ENCODE data around the gene MYO3B. TPM values are rescaled to one million over a fixed set of nuclear protein-coding genes. Genes with fewer than 3 reads are reported as not detected.

The MYO3B gene
- total RNA-seq, 4 donors from 2014 or later, result 6.0 to 7.4 (median 7.2) TPM

- WGBS, 2 donors, result 88 to 93% methylated on average over 1 of the region's 1 CpG
- DNase-seq, result no peak
- Histone ChIP-seq H3K27me3 (no peaks in the 10 kb centered on the region), H3K4me1 (peaks cover 0 to 2% of the 10 kb centered on the region in 2 donors), H3K27ac (no peak overlapping the region), H3K9me3 (no peaks in the 10 kb centered on the region), H3K4me3 (replicated peaks in 1 of 3) (no peak overlapping the region), H3K36me3 (no peaks in the 10 kb centered on the region)
- intact Hi-C loops (cut with DNase I), result no loop called here
- TF ChIP-seq POLR2A (IDR thresholded peaks at IDR 0.05) (no peak), CTCF (IDR thresholded peaks at IDR 0.05) (no peak)
Observed at GRCh38 chr2:170573671-170574070, 395.7 kb downstream of the MYO3B start.

GRCh38 chr2:170576296-170576695, 398.3 kb downstream of the MYO3B start:
- Histone ChIP-seq H3K36me3 (no peaks in the 10 kb centered on the region), H3K4me3 (replicated peaks in 1 of 3) (no peak overlapping the region), H3K27ac (no peak overlapping the region), H3K9me3 (no peaks in the 10 kb centered on the region), H3K4me1 (no peaks in the 10 kb centered on the region), H3K27me3 (no peaks in the 10 kb centered on the region)
- TF ChIP-seq POLR2A (IDR thresholded peaks at IDR 0.05), result no peak
- TF ChIP-seq CTCF (IDR thresholded peaks at IDR 0.05), result no peak
- no peak for DNase-seq
- WGBS, 2 donors, result 83 to 87% methylated on average over 7 of the region's 7 CpGs
- intact Hi-C loops (cut with DNase I), result no loop called here

- Histone ChIP-seq H3K27me3 (no peaks in the 10 kb centered on the region), H3K27ac (no peak overlapping the region), H3K4me1 (no peaks in the 10 kb centered on the region), H3K9me3 (no peaks in the 10 kb centered on the region), H3K36me3 (no peaks in the 10 kb centered on the region), H3K4me3 (replicated peaks in 1 of 3) (no peak overlapping the region)
- no peak for DNase-seq
- no peak for TF ChIP-seq CTCF (IDR thresholded peaks at IDR 0.05)
- no peak for TF ChIP-seq POLR2A (IDR thresholded peaks at IDR 0.05)
- intact Hi-C loops (cut with DNase I), result no loop called here
- 93 to 96% methylated on average over 3 of the region's 3 CpGs for WGBS, 2 donors
Observed at GRCh38 chr2:170577356-170577755, 399.4 kb downstream of the MYO3B start.

GRCh38 chr2:170578606-170579005, 400.7 kb downstream of the MYO3B start:
- no peak overlapping the region for H3K27ac ChIP-seq
- no peaks in the 10 kb centered on the region for H3K4me1 ChIP-seq
- H3K36me3 ChIP-seq, result no peaks in the 10 kb centered on the region
- WGBS, 2 donors, result 80 to 87% methylated on average over 10 of the region's 10 CpGs
- H3K4me3 ChIP-seq (replicated peaks in 1 of 3), result no peak overlapping the region
- intact Hi-C loops (cut with DNase I), result no loop called here
- TF ChIP-seq POLR2A (IDR thresholded peaks at IDR 0.05), result no peak
- TF ChIP-seq CTCF (IDR thresholded peaks at IDR 0.05), result no peak
- no peaks in the 10 kb centered on the region for H3K27me3 ChIP-seq
- no peaks in the 10 kb centered on the region for H3K9me3 ChIP-seq
- no peak for DNase-seq

- WGBS, 2 donors, result 94 to 96% methylated on average over 2 of the region's 2 CpGs
- intact Hi-C loops (cut with DNase I), result no loop called here
Observed at GRCh38 chr2:170579511-170579910, 401.6 kb downstream of the MYO3B start.

More at GRCh38 chr2:170579511-170579910, 401.6 kb downstream of the MYO3B start:
- TF ChIP-seq POLR2A (IDR thresholded peaks at IDR 0.05) (no peak), CTCF (IDR thresholded peaks at IDR 0.05) (no peak)
- no peak for DNase-seq
- Histone ChIP-seq H3K27me3 (no peaks in the 10 kb centered on the region), H3K27ac (no peak overlapping the region), H3K4me1 (no peaks in the 10 kb centered on the region), H3K36me3 (no peaks in the 10 kb centered on the region), H3K9me3 (no peaks in the 10 kb centered on the region), H3K4me3 (replicated peaks in 1 of 3) (no peak overlapping the region)
